GM19099 (cell line): ENCODE measurements around the gene OR8D4.

Experiments
- POLR2A ChIP-seq: IDR thresholded peaks from 3 replicates; pipeline ENCODE4 v1.6.1; 2011; ENCODE audit warnings: low read depth; ENCODE audit not compliant: insufficient read length; ENCODE audit errors: extremely low read depth

OR8D4 gene

GRCh38 chr11:123901867-123902266, at the start of gene OR8D4:
Gene OR8D4 (plus strand): TSS chr11:123902167. CDS start chr11:123906432, 4,265 bp downstream.
- no peak for TF ChIP-seq POLR2A

GRCh38 chr11:123852321-123852720, 49.6 kb upstream of the OR8D4 start:
- TF ChIP-seq POLR2A: no peak

DNA sequence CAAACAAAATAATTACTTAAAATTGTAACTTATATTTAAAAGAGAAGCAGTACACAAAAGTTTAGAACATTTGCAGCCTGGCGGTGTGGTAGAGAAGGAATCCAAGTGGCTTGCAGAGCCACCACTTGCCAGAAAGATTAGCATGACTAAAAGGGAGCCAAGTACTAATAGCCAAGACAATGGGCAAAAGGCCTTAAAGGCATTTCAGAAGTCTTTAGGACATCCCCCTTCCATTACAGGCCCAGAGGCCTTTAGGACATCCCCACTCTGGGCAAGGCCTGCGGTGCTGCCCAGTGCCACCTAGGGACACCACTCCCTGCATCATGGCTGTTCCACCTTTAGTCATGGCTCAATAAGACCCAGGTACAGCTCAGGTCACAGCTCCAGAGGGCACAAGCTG, 48.9 kb upstream of the OR8D4 start:
- TF ChIP-seq POLR2A: no peak

GRCh38 chr11:123856444-123856843, 45.5 kb upstream of the OR8D4 start:
- TF ChIP-seq POLR2A: no peak

- TF ChIP-seq POLR2A: no peak
These were observed 42.2 kb upstream of the OR8D4 start for GRCh38 chr11:123859731-123860130.

GRCh38 chr11:123880912-123881311, 21.1 kb upstream of the OR8D4 start:
- no peak for TF ChIP-seq POLR2A

- no peak for TF ChIP-seq POLR2A
These were observed 16.4 kb upstream of the OR8D4 start, which contains the start of gene TMEM225 for GRCh38 chr11:123885570-123885969. Gene TMEM225 (minus strand): TSS chr11:123885670. CDS start chr11:123885425, 245 bp downstream.

DNA sequence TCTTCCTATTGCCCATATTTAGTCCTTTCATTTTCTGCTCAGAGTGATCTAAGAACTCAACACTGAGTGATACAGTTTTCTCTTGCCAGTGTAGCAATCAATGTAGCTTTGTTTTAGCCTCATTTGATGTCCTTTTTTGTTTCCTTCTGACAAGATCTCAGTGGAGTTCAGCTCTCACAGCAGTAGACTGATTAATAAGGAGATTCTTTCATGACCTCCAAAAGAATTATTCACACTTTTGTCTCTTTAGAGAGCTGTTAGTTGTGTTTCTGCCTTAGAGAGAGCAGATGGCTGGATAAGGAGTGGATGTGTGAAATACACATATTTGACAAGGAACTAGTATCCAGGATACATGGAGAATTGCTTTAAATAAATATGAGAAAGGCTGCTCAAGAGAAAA, 9.9 kb upstream of the OR8D4 start:
- no peak for TF ChIP-seq POLR2A

DNA sequence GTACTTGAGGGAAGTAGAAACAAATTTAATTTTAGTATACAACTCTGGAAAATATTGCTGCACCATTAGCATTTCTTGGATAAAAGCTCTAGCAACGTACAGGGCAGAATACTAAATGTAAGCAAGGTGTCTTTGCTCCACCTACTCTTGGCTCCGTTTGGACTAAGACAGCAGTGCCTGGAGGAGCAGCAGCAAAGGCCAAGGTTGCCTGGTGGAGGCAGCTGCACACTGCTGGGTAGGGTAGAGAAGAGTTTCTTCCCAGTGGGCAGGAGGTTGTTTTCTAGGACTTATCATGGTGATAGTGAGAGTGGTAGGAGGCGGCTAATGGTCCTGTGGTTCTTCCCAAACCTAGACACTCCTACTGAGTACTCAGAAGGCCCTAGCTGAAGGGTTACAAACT, 2.2 kb upstream of the OR8D4 start:
- TF ChIP-seq POLR2A: no peak

DNA sequence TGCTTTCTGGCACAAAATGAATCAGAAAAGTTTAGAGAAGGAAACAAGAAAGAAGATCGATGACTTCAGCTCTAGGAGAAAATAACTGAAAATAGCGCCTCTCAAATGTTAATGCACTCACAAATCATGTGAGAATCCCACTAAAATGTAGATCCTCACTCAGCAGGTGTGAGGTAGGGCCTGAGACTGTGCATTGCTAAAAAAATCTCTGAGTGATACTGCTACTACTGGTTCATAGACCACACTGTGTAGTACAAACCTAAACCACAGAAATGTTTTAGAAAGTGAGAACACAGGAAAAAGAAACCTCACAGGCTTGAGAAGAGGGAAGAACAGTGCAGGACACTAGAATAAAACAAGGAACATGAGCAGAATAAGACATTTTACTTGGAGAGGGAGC, 2.0 kb downstream of the OR8D4 start:
- no peak for TF ChIP-seq POLR2A

DNA sequence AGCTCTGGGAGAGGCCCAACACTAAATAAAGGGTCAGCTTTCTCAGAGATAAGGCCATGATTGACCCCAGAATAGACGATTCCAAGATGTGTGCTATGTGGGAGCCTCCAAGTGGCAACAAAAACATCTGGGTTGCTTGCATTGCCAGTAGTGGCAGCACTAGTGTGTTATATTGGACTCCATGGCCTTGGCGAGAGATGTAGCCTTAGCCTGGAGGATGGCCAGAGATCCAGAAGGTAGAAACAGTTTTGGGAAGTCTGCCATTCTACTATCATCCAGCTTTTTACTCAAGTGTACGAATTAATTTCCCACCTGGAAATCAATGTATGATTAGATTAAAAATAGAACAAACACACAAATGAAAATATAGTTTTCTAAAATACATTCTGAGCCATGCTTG, 3.0 kb downstream of the OR8D4 start:
- TF ChIP-seq POLR2A: no peak

DNA sequence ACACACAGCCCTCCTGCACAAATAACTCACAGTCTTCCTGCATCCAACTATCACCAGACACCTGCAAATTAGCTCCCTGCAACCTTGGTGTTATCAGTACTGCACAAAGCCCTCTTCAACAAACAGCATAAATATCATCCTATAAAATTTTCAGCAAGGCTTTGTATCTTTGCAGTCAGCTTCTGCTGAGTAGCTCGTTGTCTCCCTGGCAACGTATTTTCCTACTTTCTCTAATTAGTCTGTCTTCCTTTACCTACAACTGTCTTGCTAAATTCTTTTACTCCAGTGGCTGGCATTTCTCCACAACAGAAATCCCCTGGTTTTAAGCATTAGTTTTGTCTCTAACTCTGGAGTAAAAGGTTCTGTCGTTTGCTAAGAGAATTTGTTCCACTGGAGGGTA, 3.9 kb downstream of the OR8D4 start:
- TF ChIP-seq POLR2A: no peak

GRCh38 chr11:123920943-123921342, 19.0 kb downstream of the OR8D4 start:
- no peak for TF ChIP-seq POLR2A

- TF ChIP-seq POLR2A: no peak
These were observed 22.1 kb downstream of the OR8D4 start for GRCh38 chr11:123924027-123924426.

GRCh38 chr11:123939317-123939716, 37.4 kb downstream of the OR8D4 start, which contains the start of gene OR4D5:
Gene OR4D5 (plus strand): TSS chr11:123939617. CDS start chr11:123939617, 0 bp downstream.
- no peak for TF ChIP-seq POLR2A

- TF ChIP-seq POLR2A: no peak
These were observed 40.4 kb downstream of the OR8D4 start for GRCh38 chr11:123942413-123942812.

GRCh38 chr11:123943738-123944137, 41.8 kb downstream of the OR8D4 start, which contains the start of gene OR6T1:
Gene OR6T1 (minus strand): TSS chr11:123943838. CDS start chr11:123943838, 0 bp downstream.
- TF ChIP-seq POLR2A: no peak

- no peak for TF ChIP-seq POLR2A
These were observed 43.2 kb downstream of the OR8D4 start for GRCh38 chr11:123945132-123945531.

- no peak for TF ChIP-seq POLR2A
These were observed 54.8 kb downstream of the OR8D4 start for GRCh38 chr11:123956752-123957151.
